ENCODE results near the gene SORCS2.

- TF ChIP-seq CTCF (conservative IDR thresholded peaks at IDR 0.05; ENCODE audit: low read depth, low read length) (peak; percentile 32; the same call in 1 of the 2 replicates), EZH2 (IDR thresholded peaks at IDR 0.05; ENCODE audit: low read length, unreplicated experiment) (no peak), EZH2phosphoT487 (IDR thresholded peaks at IDR 0.05; ENCODE audit: borderline replicate concordance, low read length) (no peak)
These were observed 131.7 kb downstream of the SORCS2 start for GRCh38 chr4:7323872-7324650.

Measured in PC-3 (cell line).